GM21825 (cell line): ENCODE data around the gene RAMACL.

ENCODE experiments used
- ATAC-seq: cut with Tn5 transposase; IDR thresholded peaks from one replicate; pipeline ENCODE4 v1.9.1; 2021; ENCODE audit warnings: mild to moderate bottlenecking, moderate library complexity; ENCODE audit not compliant: unreplicated experiment

RAMACL gene

GRCh38 chr6:166579237-166579850 lies 7.1 kb downstream of the RAMACL start:
- ATAC-seq: no peak

- ATAC-seq: no peak
Measured at GRCh38 chr6:166578536-166579236, 7.8 kb downstream of the RAMACL start.

GRCh38 chr6:166575205-166575604 lies 11.3 kb downstream of the RAMACL start:
- no peak for ATAC-seq

GRCh38 chr6:166573511-166574216 lies 12.8 kb downstream of the RAMACL start:
- ATAC-seq: no peak

- ATAC-seq: no peak
Measured at GRCh38 chr6:166572370-166573261, 13.9 kb downstream of the RAMACL start.

- no peak for ATAC-seq
Measured at GRCh38 chr6:166570929-166571713, 15.4 kb downstream of the RAMACL start.

GRCh38 chr6:166569206-166569605 lies 17.3 kb downstream of the RAMACL start:
- ATAC-seq: no peak

GRCh38 chr6:166567813-166568212 lies 18.7 kb downstream of the RAMACL start:
- no peak for ATAC-seq

- no peak for ATAC-seq
Measured at GRCh38 chr6:166567107-166567506, 19.4 kb downstream of the RAMACL start.

- no peak for ATAC-seq
Measured at GRCh38 chr6:166566026-166567011, 20.2 kb downstream of the RAMACL start.

GRCh38 chr6:166565084-166565967 lies 21.2 kb downstream of the RAMACL start:
- ATAC-seq: no peak

- no peak for ATAC-seq
Measured at GRCh38 chr6:166563805-166564204, 22.7 kb downstream of the RAMACL start.

GRCh38 chr6:166563200-166563599 lies 23.3 kb downstream of the RAMACL start:
- ATAC-seq: no peak

- no peak for ATAC-seq
Measured at GRCh38 chr6:166562726-166563125, 23.8 kb downstream of the RAMACL start.

GRCh38 chr6:166561771-166562359 lies 24.6 kb downstream of the RAMACL start:
- no peak for ATAC-seq

GRCh38 chr6:166560222-166560621 lies 26.3 kb downstream of the RAMACL start:
- ATAC-seq: no peak

GRCh38 chr6:166559662-166560061 lies 26.8 kb downstream of the RAMACL start:
- ATAC-seq: no peak

GRCh38 chr6:166559211-166559610 lies 27.3 kb downstream of the RAMACL start:
- ATAC-seq: no peak
